Rectal smooth muscle tissue (tissue), 1 donor: ENCODE data around the gene PSMB3.

Source experiments
- H3K27ac ChIP-seq: one replicate; pipeline ENCODE4 v1.7.0; 2013; ENCODE audit warnings: low read depth, low read length, inconsistent platforms
- H3K27me3 ChIP-seq: one replicate; pipeline ENCODE4 v1.7.0; 2013; ENCODE audit warnings: low read length; ENCODE audit not compliant: control insufficient read depth, insufficient read depth
- H3K36me3 ChIP-seq: one replicate; pipeline ENCODE4 v1.7.0; 2013; ENCODE audit warnings: low read length; ENCODE audit not compliant: control insufficient read depth, insufficient read depth
- H3K4me1 ChIP-seq: one replicate; pipeline ENCODE4 v1.7.0; 2013; ENCODE audit warnings: low read length; ENCODE audit not compliant: control insufficient read depth, insufficient read depth
- H3K4me3 ChIP-seq: one replicate; pipeline ENCODE4 v1.7.0; 2013; ENCODE audit warnings: low read length
- H3K9ac ChIP-seq: one replicate; pipeline ENCODE4 v1.7.0; 2013; ENCODE audit warnings: low read length

PSMB3 gene

DNA sequence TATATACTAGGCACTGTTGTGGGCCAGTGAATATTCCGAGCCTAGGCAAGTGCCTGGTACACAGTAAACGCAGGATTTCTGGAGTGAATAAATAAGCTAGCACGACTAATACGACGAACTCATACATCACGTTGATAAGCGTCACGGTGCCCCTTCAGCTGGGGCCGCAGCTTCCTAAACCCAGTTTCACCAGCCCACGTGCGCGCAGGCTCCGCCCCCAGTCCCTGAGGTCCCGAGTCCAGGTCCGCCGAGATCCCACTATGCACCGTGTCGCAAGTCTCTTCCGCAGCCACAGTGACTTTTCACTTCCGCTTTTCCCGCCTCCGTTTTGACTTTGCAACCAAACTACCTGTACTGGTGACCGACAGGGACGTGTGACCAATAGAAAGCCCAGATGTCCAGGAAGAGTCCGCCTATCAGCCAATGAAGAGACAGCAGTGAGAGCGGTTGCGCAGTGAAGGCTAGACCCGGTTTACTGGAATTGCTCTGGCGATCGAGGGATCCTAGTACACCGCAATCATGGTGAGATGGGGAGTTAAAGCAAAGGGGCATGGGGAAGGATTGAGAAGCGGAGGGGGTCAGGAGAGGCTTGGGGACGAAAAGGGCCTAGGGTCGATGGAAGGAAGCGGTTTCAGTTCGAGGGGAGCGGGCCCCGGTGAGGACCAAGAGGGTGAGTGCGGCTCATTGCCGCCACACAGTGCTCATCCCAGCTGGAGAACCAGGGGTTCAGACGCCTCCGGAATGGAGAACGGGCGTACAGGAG is at the start of gene PSMB3:
TSS of gene PSMB3 (plus strand) at position 434 of the 763 bp plus-strand sequence. CDS start at position 520, 86 bp downstream.
- H3K36me3 ChIP-seq: peaks cover 11% of the 10 kb centered on the region
- peak within 1 kb of the TSS; percentile 99 for H3K4me3 ChIP-seq
- peaks cover 2% of the 10 kb centered on the region for H3K27me3 ChIP-seq
- H3K27ac ChIP-seq: peak within 1 kb of the TSS; percentile 92
- peak within 1 kb of the TSS; percentile 91 for H3K9ac ChIP-seq
- H3K4me1 ChIP-seq: no peaks in the 10 kb centered on the region

DNA sequence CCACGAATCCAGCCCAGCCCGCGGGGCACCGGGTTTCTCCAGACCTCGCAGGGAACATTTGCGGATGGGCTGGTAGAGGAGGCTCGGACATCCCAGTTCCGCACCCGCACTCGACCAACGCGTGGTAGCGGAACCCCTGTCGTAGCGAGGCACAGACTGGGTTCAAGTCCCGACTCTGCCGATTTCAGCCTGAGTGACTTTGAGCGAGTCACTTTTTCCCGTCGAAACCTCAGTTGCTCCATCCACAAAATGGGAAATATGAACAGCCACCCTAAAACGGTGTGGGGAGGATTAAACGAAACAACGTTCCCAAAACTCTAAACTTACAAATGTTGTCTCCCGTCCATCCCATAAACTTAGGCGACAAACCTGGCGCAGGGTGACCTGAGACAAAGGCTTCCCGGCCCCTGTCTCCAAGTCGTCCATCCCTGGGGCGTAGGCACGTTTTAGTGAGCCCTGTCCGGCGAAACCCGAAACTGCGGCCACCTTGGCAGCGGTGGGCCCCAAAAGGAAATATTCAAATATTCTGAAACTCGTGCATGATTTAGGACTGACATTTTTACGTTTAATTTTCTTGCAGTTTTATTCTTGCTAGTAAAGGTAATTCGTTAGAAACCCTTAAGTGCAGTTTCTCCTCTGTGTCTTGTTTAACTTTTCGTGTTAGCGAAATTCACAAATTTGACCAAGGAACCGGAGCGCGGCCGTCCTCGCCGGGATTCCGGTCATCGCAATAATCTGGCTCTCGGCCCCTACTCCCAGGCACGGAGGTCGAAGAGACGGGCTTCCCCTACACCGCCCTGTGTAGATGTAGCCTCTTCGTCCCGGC is 49.4 kb upstream of the PSMB3 start:
- H3K36me3 ChIP-seq: peaks cover 4% of the 10 kb centered on the region
- H3K4me1 ChIP-seq: peaks cover 14% of the 10 kb centered on the region
- H3K27me3 ChIP-seq: no peaks in the 10 kb centered on the region
- H3K27ac ChIP-seq: peak overlapping the region; percentile 91
- H3K4me3 ChIP-seq: peak overlapping the region; percentile 91
- H3K9ac ChIP-seq: peak overlapping the region; percentile 92

DNA sequence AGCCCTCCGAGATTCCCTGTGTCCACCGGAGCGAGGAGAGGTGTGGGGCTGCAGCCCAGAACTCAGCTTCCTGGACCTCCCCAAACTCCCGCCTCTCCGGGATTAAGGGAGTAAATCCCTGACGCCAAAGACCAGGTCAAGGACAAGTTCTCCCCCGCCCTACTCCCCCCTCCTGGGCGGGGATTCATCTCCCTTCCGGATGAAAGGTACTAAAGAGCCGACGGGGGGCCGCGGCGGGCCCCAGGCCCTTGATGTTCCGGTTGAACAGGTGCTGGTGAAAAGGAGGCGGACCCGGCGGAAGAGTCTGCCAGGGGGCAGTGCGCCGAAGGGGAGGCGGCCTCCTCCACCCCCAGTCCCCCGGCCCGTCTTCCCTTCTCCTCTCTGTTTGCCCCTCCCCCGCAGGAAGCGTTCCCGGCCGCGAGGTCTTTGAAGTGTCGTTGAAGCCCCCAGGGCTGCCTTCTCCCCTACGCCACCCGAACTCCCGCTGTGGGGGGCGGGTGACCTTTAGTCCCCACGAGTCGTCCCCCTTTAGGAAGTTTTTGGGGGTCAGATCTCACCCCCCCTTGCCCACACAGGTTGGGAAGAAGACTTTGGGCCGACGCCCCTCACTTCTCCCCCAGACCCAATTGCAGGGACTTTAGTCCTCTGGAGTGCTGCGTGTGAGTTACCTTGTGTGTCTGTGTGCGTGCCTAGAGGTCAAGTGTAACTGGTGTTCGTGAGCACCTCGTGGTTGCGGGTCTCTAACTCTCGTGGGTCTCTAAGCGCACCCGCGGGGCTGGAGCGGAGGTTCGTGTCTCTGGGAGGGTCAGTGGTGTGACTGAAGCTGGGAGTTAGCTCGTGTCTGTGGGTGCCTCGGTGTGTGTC is 48.6 kb upstream of the PSMB3 start:
- H3K27ac ChIP-seq: peak overlapping the region; percentile 91
- H3K4me1 ChIP-seq: peaks cover 14% of the 10 kb centered on the region
- H3K9ac ChIP-seq: peak overlapping the region; percentile 69
- H3K27me3 ChIP-seq: no peaks in the 10 kb centered on the region
- peak overlapping the region; percentile 91 for H3K4me3 ChIP-seq
- H3K36me3 ChIP-seq: peaks cover 4% of the 10 kb centered on the region

GRCh38 chr17:38704606-38705522 is 47.7 kb upstream of the PSMB3 start, which contains the start of gene MLLT6:
Gene MLLT6 (plus strand): TSS chr17:38705273. CDS start chr17:38705633, 360 bp downstream.
- Histone ChIP-seq H3K9ac (peak within 1 kb of the TSS; percentile 69), H3K4me1 (peaks cover 14% of the 10 kb centered on the region), H3K36me3 (peaks cover 11% of the 10 kb centered on the region), H3K4me3 (peak within 1 kb of the TSS; percentile 91), H3K27ac (peak within 1 kb of the TSS; percentile 91), H3K27me3 (no peaks in the 10 kb centered on the region)

GRCh38 chr17:38705523-38705802 is 47.1 kb upstream of the PSMB3 start:
- no peak overlapping the region for H3K9ac ChIP-seq
- H3K27ac ChIP-seq: peak overlapping the region; percentile 79
- H3K36me3 ChIP-seq: peaks cover 16% of the 10 kb centered on the region
- peaks cover 14% of the 10 kb centered on the region for H3K4me1 ChIP-seq
- peak overlapping the region; percentile 62 for H3K4me3 ChIP-seq
- no peaks in the 10 kb centered on the region for H3K27me3 ChIP-seq

DNA sequence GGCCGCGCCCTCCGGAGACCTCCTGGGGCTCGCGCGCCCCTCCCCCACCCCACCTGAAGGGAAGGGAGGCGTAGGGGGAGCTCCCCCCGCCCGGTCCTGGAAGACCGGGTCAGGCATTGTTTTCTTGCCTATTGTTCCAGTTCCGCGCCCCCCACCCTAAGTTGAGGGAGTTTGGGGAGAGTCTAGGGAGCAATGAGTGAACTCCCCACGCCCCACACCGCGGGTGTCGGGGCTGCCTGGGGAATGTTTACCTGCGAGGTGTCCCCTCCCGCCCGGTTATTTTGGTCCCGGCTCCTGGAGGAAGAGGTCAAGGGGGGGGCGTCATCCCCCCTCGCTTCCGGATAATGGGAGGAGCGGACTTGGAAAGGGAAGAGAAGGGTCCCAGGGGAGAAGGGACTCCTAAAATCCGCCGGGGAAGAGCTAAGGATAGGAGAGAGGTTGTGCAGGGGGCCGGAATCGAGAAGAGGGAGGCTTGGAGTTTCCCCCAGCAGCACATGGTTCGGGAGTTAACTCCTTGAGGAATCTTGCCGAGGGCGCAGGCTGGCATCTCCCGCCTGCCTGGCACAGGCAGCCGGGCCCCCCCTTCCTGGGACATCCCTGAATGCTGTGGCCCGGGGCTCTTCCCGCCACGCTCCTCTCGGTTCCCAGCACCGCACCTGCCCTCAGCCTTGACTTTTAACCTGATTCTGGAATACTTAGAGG is 46.6 kb upstream of the PSMB3 start:
- peak overlapping the region; percentile 13 for H3K9ac ChIP-seq
- H3K4me3 ChIP-seq: peak overlapping the region; percentile 62
- H3K27me3 ChIP-seq: no peaks in the 10 kb centered on the region
- peaks cover 14% of the 10 kb centered on the region for H3K4me1 ChIP-seq
- peaks cover 16% of the 10 kb centered on the region for H3K36me3 ChIP-seq
- H3K27ac ChIP-seq: peak overlapping the region; percentile 79

DNA sequence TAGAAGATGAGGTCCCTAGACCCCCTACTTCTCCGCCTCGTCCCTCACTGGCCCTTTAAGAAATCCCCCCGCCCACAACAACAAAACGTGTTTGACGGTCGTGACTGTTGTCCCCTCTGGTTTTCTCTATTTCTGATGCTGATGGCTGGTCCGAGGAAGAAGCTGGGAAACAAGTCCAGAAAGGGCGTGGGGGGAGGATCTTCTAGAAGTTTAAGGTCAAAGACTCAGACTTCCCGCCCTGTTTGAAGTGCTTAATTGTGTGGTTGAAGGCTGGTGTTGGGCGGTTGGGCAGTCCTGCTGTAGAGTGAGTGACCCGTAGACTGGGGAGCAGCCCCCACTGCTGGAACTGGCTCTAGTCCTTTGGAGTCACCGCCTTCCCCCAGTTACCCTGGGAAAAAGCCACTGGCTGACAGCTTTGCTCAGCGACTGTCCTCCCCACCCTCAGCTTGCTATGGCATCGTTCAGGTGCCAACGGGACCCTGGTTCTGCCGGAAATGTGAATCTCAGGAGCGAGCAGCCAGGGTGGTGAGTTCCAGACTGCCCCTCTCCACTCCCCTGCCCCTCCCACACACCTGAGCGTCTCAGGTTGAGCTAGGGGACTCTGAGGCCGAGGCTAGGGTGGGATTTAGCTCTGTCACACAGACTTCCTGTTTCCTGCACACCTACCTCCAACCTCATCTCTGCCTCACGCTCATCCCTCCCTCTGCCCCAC is 45.9 kb upstream of the PSMB3 start:
- H3K27me3 ChIP-seq: no peaks in the 10 kb centered on the region
- H3K4me1 ChIP-seq: peaks cover 10% of the 10 kb centered on the region
- H3K36me3 ChIP-seq: peaks cover 23% of the 10 kb centered on the region
- peak overlapping the region; percentile 13 for H3K9ac ChIP-seq
- H3K27ac ChIP-seq: peak overlapping the region; percentile 79
- H3K4me3 ChIP-seq: peak overlapping the region; percentile 62

DNA sequence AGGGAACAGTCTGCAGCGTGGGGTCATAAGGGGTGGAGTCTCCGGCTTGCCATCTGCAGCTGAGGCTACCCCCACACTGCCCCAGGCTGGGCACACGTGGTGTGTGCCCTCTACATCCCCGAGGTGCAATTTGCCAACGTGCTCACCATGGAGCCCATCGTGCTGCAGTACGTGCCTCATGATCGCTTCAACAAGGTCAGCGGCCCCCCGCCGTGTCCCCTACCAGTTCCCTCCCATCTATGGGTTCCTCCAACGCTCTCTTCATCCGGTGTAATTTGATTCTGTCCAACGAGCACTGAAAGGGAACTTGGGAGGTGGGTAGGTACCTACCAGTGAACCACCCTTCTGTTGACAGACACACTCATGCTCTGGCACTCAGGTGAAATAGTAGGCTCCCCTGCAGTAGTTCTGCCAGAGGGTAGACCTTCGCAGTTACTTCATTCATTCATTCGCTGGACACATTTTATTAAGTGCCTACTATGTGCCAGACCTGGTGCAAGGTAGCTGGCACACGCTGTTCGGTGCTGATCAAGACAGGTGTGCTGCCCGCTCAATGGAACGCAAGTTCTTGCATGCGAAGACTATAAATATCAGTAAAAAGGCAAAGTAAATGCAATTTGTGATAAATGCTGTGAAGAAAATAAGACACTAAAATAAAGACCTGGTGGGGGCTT is 44.7 kb upstream of the PSMB3 start:
- H3K4me1 ChIP-seq: peaks cover 8% of the 10 kb centered on the region
- H3K36me3 ChIP-seq: peaks cover 31% of the 10 kb centered on the region
- no peak overlapping the region for H3K4me3 ChIP-seq
- H3K27ac ChIP-seq: no peak overlapping the region
- no peaks in the 10 kb centered on the region for H3K27me3 ChIP-seq
- no peak overlapping the region for H3K9ac ChIP-seq

DNA sequence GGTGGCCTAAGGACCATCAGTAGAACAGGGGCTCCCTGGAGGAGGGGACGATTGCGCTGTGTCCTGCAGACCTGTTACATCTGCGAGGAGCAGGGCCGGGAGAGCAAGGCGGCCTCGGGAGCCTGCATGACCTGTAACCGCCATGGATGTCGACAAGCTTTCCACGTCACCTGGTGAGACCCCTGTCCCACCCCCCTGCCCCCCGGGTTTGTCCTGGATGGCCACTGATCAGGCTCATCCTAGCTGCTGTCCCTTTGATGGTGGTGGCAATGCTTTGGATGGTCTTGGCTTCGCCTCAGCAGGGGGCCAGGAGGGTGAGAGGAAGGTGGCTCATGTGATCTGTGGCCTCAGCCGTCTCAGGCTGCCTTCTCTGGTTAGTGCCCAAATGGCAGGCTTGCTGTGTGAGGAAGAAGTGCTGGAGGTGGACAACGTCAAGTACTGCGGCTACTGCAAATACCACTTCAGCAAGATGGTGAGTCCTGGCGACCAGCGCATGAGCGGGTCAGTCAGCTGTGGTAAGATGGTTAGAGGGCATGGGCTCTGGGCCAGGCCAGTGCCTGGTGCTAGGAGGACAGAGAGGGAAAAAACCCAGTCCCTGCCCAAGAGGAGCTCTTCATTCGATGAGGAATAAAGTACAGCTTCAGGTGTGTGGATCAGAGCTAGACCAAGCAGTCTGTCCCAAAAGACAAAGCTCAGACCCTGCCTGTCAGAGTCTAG is 43.3 kb upstream of the PSMB3 start:
- H3K4me1 ChIP-seq: peaks cover 4% of the 10 kb centered on the region
- H3K4me3 ChIP-seq: no peak overlapping the region
- no peak overlapping the region for H3K27ac ChIP-seq
- no peaks in the 10 kb centered on the region for H3K27me3 ChIP-seq
- H3K9ac ChIP-seq: no peak overlapping the region
- H3K36me3 ChIP-seq: peaks cover 37% of the 10 kb centered on the region
